ENCODE data around the gene TSC22D2.

- TF ChIP-seq RAD21 (IDR thresholded peaks at IDR 0.05; ENCODE audit: low read depth) (no peak), EGR1 (IDR thresholded peaks at IDR 0.05) (no peak), USF1 (IDR thresholded peaks at IDR 0.05) (no peak), CEBPB (IDR thresholded peaks at IDR 0.05) (no peak), YY1 (IDR thresholded peaks at IDR 0.05; ENCODE audit: low read depth) (no peak), FOXM1 (IDR thresholded peaks at IDR 0.05; ENCODE audit: borderline replicate concordance, low read depth) (no peak), TCF12 (IDR thresholded peaks at IDR 0.05; ENCODE audit: low read depth) (no peak), REST (IDR thresholded peaks at IDR 0.05; ENCODE audit: low read depth) (no peak)
Observed at GRCh38 chr3:150455341-150455740, 47.2 kb downstream of the TSC22D2 start.
